Measurements from ENCODE around the gene INPP5A. TPM values are rescaled to one million over a fixed set of nuclear protein-coding genes. Genes with fewer than 3 reads are reported as not detected.
A peak's percentile ranks its signal among the peaks of the same experiment; 100 is the strongest.

The INPP5A gene
- total RNA-seq, 2 donors from 2014 or later = 9.2 to 14.5 TPM

DNA sequence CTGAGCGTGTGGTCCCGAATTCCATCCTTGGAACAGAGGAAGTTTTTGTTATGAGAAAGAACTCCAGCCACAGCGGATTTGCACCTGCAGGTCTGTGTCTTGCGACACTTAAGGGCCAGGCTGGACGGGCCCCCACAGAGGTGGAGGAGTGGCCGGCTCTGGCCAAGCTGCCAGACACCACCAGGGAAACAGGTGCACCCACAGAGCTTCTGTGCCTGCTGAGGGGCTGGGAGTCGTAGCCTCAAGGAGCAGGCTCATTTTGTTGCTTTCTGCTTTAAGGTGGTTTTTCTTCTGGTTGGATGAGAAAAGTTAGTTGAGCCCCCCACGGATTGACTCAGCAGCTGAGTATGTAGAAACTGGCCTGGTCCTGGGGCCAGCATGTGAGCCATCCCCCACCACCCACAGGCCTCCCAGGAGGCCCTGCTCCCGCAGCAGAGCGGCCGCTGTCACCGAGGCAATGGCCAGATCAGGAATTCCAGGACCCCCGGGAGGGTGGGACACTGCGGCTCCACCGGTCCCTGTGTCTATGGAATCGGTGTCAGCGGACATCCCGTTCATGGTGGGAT, 206.4 kb downstream of the INPP5A start:
- 90 to 97% methylated on average over 13 to 18 of the region's 18 CpGs for WGBS, 2 donors
- no peak for DNase-seq
- intact Hi-C loops (cut with DNase I) = no loop called here
- Histone ChIP-seq H3K4me3 (no peak overlapping the region), H3K27me3 (no peaks in the 10 kb centered on the region), H3K4me1 (no peaks in the 10 kb centered on the region), H3K9me3 (no peaks in the 10 kb centered on the region), H3K27ac (no peak overlapping the region), H3K36me3 (replicated peaks in 1 of 2; ENCODE audit: insufficient read depth in 1 of 2, low read depth in 2 of 2) (no peaks in the 10 kb centered on the region)
- ATAC-seq = no peak
- TF ChIP-seq CTCF (IDR thresholded peaks at IDR 0.05) (no peak), POLR2A (IDR thresholded peaks at IDR 0.05) (no peak)

GRCh38 chr10:132744839-132745238, 207.3 kb downstream of the INPP5A start:
- TF ChIP-seq POLR2A (IDR thresholded peaks at IDR 0.05) (no peak), CTCF (IDR thresholded peaks at IDR 0.05) (no peak)
- Histone ChIP-seq H3K9me3 (no peaks in the 10 kb centered on the region), H3K27me3 (no peaks in the 10 kb centered on the region), H3K36me3 (replicated peaks in 1 of 2; ENCODE audit: insufficient read depth in 1 of 2, low read depth in 2 of 2) (no peaks in the 10 kb centered on the region), H3K4me1 (no peaks in the 10 kb centered on the region), H3K4me3 (no peak overlapping the region), H3K27ac (no peak overlapping the region)
- ATAC-seq (no peak), DNase-seq (no peak)
- WGBS, 2 donors = 93 to 96% methylated on average over 12 to 19 of the region's 19 CpGs
- intact Hi-C loops (cut with DNase I) = no loop called here

GRCh38 chr10:132745511-132745910, 207.9 kb downstream of the INPP5A start:
- 90 to 94% methylated on average over 2 to 14 of the region's 17 CpGs for WGBS, 2 donors
- no peaks in the 10 kb centered on the region for H3K36me3 ChIP-seq (replicated peaks in 1 of 2; ENCODE audit: insufficient read depth in 1 of 2, low read depth in 2 of 2)
- H3K4me3 ChIP-seq = no peak overlapping the region
- ATAC-seq (peak; percentile 16), DNase-seq (no peak)
- no peaks in the 10 kb centered on the region for H3K9me3 ChIP-seq
- TF ChIP-seq POLR2A (IDR thresholded peaks at IDR 0.05) (no peak), CTCF (IDR thresholded peaks at IDR 0.05) (no peak)
- no peaks in the 10 kb centered on the region for H3K27me3 ChIP-seq
- intact Hi-C loops (cut with DNase I) = no loop called here
- H3K4me1 ChIP-seq = no peaks in the 10 kb centered on the region
- H3K27ac ChIP-seq = no peak overlapping the region

DNA sequence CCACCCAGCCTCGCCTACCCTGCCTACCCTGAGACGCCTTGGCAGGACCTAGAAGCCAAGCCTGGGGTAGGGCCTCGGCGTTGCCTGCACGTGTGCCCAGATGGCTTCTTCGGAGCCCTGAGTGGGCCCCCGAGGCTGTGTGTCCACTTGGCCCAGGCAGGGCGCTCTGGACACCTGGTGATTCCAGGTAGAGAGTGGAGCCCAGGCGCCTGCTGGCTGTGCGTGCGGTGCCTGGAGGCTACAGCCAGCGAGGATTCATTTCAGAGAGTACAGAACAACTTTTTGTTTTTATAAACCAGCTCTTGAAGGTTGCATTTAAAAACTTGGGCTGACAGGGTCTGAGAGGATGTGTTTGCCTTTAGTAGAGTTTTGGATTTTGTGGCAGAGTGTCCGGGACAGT, 208.4 kb downstream of the INPP5A start:
- Histone ChIP-seq H3K4me3 (no peak overlapping the region), H3K27ac (no peak overlapping the region), H3K36me3 (replicated peaks in 1 of 2; ENCODE audit: insufficient read depth in 1 of 2, low read depth in 2 of 2) (no peaks in the 10 kb centered on the region), H3K4me1 (no peaks in the 10 kb centered on the region), H3K9me3 (no peaks in the 10 kb centered on the region), H3K27me3 (no peaks in the 10 kb centered on the region)
- 91 to 94% methylated on average over 8 to 13 of the region's 13 CpGs for WGBS, 2 donors
- TF ChIP-seq POLR2A (IDR thresholded peaks at IDR 0.05) (no peak), CTCF (IDR thresholded peaks at IDR 0.05) (no peak)
- ATAC-seq (no peak), DNase-seq (no peak)
- intact Hi-C loops (cut with DNase I) = no loop called here

DNA sequence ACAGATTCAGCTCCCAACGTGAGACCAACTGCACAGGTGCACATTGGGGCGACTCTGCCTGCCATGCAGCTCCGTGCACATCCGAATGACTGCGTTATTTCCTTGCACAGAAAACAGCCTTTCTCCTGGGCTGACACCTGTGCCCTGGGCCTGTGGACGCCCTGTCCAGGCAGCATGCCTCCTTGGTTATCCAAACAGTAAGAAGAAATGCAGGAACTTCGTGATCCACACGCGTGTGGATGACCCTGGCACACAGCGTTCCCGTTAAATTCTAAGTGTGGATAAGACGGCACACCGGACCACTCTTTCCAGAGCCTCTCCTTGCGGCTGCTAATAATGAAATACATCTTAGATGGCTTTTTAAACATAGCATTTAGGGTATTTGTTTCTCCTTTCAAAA, 208.8 kb downstream of the INPP5A start:
- no peaks in the 10 kb centered on the region for H3K36me3 ChIP-seq (replicated peaks in 1 of 2; ENCODE audit: insufficient read depth in 1 of 2, low read depth in 2 of 2)
- intact Hi-C loops (cut with DNase I) = no loop called here
- H3K9me3 ChIP-seq = no peaks in the 10 kb centered on the region
- WGBS, 2 donors = 89 to 90% methylated on average over 13 to 14 of the region's 14 CpGs
- H3K4me1 ChIP-seq = no peaks in the 10 kb centered on the region
- no peak for TF ChIP-seq POLR2A (IDR thresholded peaks at IDR 0.05)
- no peak for TF ChIP-seq CTCF (IDR thresholded peaks at IDR 0.05)
- H3K4me3 ChIP-seq = no peak overlapping the region
- H3K27me3 ChIP-seq = no peaks in the 10 kb centered on the region
- no peak for ATAC-seq
- H3K27ac ChIP-seq = no peak overlapping the region
- DNase-seq = no peak
